Measurements from ENCODE around the gene FAR2.

FAR2 gene

DNA sequence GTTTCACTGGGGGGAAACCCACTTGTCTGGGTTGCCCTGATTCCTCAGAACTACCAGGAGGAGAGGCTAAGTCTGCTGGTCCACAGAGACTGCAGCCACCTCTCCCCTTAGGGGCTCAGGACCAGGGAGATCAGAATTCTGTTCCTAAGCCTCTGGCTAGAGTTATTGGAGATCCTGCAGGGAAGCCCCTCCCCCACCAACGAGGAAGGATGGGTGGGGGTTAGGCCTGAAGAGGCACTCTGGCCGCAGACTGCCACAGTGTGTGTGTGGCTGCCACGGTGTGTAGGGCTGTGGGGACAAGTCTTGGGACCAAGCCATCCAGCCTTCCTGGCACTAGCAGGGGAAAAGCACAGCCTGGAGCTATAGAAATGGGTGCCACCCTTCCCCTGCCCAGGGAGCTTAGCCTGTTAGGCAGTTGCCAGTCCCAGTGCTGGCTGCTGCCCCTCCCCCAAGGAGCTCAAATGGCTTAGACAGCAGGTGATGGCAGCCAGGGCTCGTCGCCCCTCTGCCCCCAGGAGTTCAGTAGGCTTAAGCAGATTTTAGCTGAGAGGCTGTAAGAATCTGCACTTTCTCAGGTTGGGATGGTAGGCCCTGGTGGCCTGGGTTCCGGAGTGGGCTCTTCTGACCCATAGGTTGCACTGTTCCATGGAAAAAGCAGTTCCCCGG lies 124.2 kb downstream of the FAR2 start:
- Histone ChIP-seq H3K27me3 (ENCODE audit: control insufficient read depth, insufficient read depth, low read length) (no peaks in the 10 kb centered on the region), H3K4me3 (ENCODE audit: low read length) (no peak overlapping the region), H3K9me3 (ENCODE audit: control insufficient read depth, low read depth, low read length) (no peaks in the 10 kb centered on the region), H3K36me3 (ENCODE audit: control insufficient read depth, low read depth, low read length) (peaks cover 4% of the 10 kb centered on the region), H3K9ac (ENCODE audit: low read length) (no peak overlapping the region), H3K27ac (ENCODE audit: low read length) (no peak overlapping the region), H3K4me1 (ENCODE audit: control insufficient read depth, low read depth, low read length) (peaks cover 7% of the 10 kb centered on the region)

DNA sequence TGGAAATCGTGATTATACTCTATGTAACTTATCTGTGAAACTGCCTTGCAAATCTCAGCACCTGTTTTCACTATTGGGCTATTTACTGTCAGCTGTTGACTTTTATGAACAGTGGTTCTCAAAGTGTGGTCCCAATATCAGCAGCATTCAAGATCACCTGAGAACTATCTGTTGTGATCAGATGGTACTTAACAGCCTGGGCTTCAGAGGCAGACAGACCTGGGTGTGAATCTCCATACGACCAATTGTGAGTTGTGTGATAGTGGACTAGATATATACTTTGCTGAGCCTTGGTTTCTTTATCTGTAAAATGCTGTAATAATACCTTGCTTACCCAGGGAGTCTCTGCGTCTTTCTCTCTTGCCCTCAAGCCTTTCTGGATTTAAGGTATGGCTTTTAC lies 126.8 kb downstream of the FAR2 start:
- H3K9me3 ChIP-seq (ENCODE audit: control insufficient read depth, low read depth, low read length): no peaks in the 10 kb centered on the region
- no peaks in the 10 kb centered on the region for H3K27me3 ChIP-seq (ENCODE audit: control insufficient read depth, insufficient read depth, low read length)
- H3K4me1 ChIP-seq (ENCODE audit: control insufficient read depth, low read depth, low read length): peaks cover 7% of the 10 kb centered on the region
- H3K9ac ChIP-seq (ENCODE audit: low read length): no peak overlapping the region
- no peaks in the 10 kb centered on the region for H3K36me3 ChIP-seq (ENCODE audit: control insufficient read depth, low read depth, low read length)
- H3K27ac ChIP-seq (ENCODE audit: low read length): no peak overlapping the region
- H3K4me3 ChIP-seq (ENCODE audit: low read length): no peak overlapping the region

DNA sequence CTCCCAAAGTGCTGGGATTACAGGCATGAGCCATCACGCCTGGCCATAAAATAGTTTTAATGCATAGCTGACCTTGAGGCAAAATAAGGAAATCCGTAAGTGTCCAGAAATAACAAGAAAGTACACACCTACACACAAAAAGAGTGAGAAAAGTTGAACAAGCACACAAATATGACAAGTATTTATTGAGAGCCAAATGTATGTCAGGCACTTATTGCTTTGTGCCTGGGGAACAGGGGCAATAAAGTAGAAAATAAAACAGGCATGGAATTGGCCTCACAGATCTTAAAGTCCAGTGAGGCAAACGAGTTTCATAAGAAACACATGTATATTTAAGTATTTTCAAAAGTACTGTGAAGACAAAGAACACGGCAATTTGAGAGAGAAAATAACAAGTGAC lies 128.2 kb downstream of the FAR2 start:
- no peak overlapping the region for H3K4me3 ChIP-seq (ENCODE audit: low read length)

DNA sequence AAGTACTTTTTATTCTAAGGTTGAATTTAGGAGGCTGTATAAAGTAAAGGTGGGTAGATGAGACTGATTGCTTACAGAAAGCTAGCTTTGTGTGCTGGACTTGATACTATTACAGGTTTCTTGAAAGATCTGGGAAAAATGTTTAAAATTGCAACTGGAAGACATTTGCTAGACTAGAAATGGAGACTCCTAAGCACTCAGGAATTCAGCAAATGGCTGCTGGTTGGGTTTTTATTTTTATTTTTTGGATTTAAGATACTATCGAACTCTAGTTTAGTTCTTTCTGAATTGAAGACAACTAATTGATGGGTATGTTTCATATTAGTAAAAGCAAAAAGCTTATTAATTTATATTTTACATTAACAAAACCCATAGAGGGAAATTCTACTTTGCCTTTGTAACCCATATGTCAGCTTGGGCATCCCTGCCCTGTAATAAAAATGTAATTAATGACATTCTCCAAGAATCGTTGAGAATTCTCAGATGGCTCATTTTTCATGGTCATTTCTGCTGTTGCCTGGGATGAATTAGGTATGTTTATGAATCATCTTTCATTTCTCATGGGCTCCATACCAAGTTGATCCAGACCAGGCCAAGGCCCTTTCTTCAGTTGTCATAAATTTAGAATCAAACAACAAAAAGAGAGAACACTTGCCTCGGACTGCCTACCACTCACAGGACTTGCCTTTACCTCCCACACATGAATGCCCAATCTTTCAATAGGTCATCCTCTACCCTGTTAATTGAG lies 129.8 kb downstream of the FAR2 start:
- H3K4me3 ChIP-seq (ENCODE audit: low read length): no peak overlapping the region
- H3K27me3 ChIP-seq (ENCODE audit: control insufficient read depth, insufficient read depth, low read length): no peaks in the 10 kb centered on the region
- H3K9me3 ChIP-seq (ENCODE audit: control insufficient read depth, low read depth, low read length): no peaks in the 10 kb centered on the region
- no peaks in the 10 kb centered on the region for H3K4me1 ChIP-seq (ENCODE audit: control insufficient read depth, low read depth, low read length)
- H3K27ac ChIP-seq (ENCODE audit: low read length): no peak overlapping the region
- no peak overlapping the region for H3K9ac ChIP-seq (ENCODE audit: low read length)
- H3K36me3 ChIP-seq (ENCODE audit: control insufficient read depth, low read depth, low read length): no peaks in the 10 kb centered on the region

More for the DNA sequence above, 128.2 kb downstream of the FAR2 start:
- H3K4me1 ChIP-seq (ENCODE audit: control insufficient read depth, low read depth, low read length): peaks cover 7% of the 10 kb centered on the region
- no peak overlapping the region for H3K27ac ChIP-seq (ENCODE audit: low read length)
- no peaks in the 10 kb centered on the region for H3K9me3 ChIP-seq (ENCODE audit: control insufficient read depth, low read depth, low read length)
- no peaks in the 10 kb centered on the region for H3K27me3 ChIP-seq (ENCODE audit: control insufficient read depth, insufficient read depth, low read length)
- H3K36me3 ChIP-seq (ENCODE audit: control insufficient read depth, low read depth, low read length): no peaks in the 10 kb centered on the region
- no peak overlapping the region for H3K9ac ChIP-seq (ENCODE audit: low read length)

DNA sequence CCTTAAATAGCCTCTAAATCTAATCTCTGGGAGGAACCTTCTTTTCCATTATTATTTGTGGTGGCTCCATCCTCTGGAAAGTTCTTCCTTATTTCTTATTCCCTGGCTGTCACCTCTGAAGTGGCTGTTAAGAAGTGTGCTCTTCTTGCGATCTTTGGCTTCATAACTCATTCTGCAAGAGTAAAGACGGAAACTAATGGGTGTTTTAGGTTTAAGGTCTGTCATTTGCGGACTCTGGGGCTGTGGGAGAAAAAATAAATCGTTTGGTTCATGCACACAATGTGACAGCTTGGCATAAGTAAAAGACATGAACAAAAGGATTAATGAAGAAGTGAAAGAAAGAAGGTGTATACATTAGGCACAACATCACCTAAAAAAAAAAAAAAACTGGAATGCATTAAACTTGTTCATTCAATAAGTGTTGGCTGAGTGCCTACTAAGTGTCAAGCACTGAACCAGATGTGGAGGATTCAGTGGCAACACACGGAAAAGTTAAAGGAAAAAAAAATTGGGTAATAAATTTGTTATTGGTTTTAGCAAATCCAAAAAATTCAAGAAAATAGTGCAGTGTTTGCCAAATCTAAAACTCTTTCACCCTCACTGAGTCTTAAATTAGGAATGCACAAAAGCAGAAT lies 132.4 kb downstream of the FAR2 start:
- Histone ChIP-seq H3K9me3 (ENCODE audit: control insufficient read depth, low read depth, low read length) (no peaks in the 10 kb centered on the region), H3K27ac (ENCODE audit: low read length) (no peak overlapping the region), H3K36me3 (ENCODE audit: control insufficient read depth, low read depth, low read length) (no peaks in the 10 kb centered on the region), H3K4me1 (ENCODE audit: control insufficient read depth, low read depth, low read length) (no peaks in the 10 kb centered on the region), H3K27me3 (ENCODE audit: control insufficient read depth, insufficient read depth, low read length) (no peaks in the 10 kb centered on the region), H3K9ac (ENCODE audit: low read length) (no peak overlapping the region), H3K4me3 (ENCODE audit: low read length) (no peak overlapping the region)

DNA sequence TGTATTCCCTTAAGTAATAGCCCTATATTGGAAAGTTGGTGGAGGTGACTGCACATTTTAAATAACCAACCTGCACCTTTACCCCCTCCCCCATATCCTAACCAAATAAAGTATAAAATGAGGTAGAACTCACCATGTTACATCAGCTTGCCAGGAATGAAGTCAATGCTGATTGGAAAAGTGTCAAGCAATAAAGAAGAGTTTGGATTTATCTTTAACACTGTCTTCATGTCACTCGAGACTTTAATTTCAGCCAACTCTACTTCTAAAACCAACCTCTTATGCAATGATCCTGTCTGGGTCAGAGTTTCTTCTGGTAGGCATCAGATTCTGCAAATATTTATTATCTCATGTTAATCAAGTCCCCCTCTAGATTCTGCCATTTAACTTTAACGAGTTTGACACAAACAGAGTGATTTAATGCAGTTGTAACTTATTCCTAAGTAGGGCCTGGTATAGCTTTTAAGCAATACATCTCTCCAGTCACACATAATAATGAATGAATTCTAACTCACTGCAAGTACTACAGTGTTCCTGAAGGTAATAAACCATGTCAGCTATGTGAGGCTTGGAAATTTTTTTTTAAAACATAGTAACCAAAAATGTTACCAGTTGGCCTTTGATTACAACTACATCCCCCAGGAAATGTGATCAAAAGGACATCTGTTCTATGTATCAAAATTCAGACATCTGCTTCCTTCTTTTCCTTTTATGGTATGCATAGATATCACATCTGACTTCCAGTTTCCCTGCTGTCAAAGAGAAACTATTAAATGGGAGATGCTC lies 133.1 kb downstream of the FAR2 start:
- H3K4me1 ChIP-seq (ENCODE audit: control insufficient read depth, low read depth, low read length): no peaks in the 10 kb centered on the region
- no peaks in the 10 kb centered on the region for H3K27me3 ChIP-seq (ENCODE audit: control insufficient read depth, insufficient read depth, low read length)
- H3K27ac ChIP-seq (ENCODE audit: low read length): no peak overlapping the region

DNA sequence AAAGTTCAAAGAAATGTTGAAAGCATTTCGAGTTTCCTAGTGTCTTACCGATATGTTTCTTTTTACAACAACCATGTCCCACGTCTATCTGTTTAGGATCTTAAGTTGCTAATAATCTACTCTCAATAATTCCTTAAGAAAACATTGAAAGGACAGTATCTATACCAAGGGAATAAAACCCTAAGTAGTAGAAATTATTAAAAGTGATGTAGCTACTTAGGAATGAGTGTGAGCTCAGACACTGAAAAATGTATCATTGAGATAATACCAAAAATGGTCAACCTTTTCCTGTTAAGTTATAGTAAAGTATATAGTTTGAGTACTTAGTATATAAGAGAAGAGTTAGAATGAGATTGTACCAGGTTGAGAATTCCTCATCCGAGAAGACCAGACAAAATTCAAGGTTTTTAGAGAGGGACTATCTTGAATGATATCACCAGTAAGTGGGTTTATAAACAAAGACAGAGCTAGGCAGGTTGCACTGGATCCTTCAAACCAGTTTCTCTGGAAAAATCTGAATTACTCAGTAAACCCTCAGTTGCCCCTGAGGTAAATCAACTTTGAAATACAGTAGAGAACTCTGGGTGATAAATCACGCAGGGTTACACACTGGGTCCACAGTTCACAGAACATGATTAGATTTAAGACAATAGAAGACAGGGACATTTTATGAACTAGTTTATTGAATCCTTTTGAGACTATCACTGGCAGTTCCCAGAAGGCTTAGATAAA lies 135.1 kb downstream of the FAR2 start:
- Histone ChIP-seq H3K27ac (ENCODE audit: low read length) (no peak overlapping the region), H3K4me1 (ENCODE audit: control insufficient read depth, low read depth, low read length) (no peaks in the 10 kb centered on the region), H3K4me3 (ENCODE audit: low read length) (no peak overlapping the region), H3K27me3 (ENCODE audit: control insufficient read depth, insufficient read depth, low read length) (no peaks in the 10 kb centered on the region), H3K36me3 (ENCODE audit: control insufficient read depth, low read depth, low read length) (no peaks in the 10 kb centered on the region), H3K9me3 (ENCODE audit: control insufficient read depth, low read depth, low read length) (no peaks in the 10 kb centered on the region), H3K9ac (ENCODE audit: low read length) (no peak overlapping the region)

More for the DNA sequence above, 133.1 kb downstream of the FAR2 start:
- Histone ChIP-seq H3K9ac (ENCODE audit: low read length) (no peak overlapping the region), H3K9me3 (ENCODE audit: control insufficient read depth, low read depth, low read length) (no peaks in the 10 kb centered on the region), H3K36me3 (ENCODE audit: control insufficient read depth, low read depth, low read length) (no peaks in the 10 kb centered on the region), H3K4me3 (ENCODE audit: low read length) (no peak overlapping the region)

DNA sequence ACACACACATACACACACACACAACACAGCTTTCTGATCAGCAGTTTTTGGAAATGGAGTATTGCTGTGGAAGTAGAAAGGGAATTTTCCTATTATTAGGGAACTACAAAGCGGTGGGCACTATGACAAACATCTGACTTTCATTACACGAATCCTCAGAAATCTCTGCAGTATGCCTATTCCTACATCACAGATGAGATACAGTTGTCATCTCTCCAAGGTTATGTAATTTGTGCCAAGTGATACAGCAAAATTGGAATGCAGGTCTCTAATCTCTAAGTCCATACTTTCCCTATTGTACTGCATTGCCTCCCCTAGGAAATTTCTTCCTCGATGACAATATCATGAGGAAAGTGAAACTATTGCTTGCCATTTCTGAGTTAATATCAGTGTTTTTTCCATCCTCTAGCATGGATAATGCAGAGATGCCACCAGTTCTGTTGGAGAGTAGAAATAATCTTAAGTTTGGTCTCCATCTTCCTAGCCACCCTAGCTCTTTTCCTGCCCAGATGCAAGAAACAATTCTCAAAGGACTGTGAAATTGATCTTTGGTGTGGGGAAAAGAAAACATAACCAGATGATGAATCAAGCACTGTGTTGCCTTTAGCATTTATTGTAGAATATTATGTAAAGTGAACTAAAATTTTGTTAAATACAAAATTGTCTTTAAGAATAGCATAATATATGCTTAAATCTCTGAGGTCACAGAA lies 137.2 kb downstream of the FAR2 start:
- Histone ChIP-seq H3K9me3 (ENCODE audit: control insufficient read depth, low read depth, low read length) (no peaks in the 10 kb centered on the region), H3K4me3 (ENCODE audit: low read length) (no peak overlapping the region), H3K27me3 (ENCODE audit: control insufficient read depth, insufficient read depth, low read length) (no peaks in the 10 kb centered on the region), H3K9ac (ENCODE audit: low read length) (no peak overlapping the region), H3K4me1 (ENCODE audit: control insufficient read depth, low read depth, low read length) (no peaks in the 10 kb centered on the region), H3K36me3 (ENCODE audit: control insufficient read depth, low read depth, low read length) (no peaks in the 10 kb centered on the region), H3K27ac (ENCODE audit: low read length) (no peak overlapping the region)

DNA sequence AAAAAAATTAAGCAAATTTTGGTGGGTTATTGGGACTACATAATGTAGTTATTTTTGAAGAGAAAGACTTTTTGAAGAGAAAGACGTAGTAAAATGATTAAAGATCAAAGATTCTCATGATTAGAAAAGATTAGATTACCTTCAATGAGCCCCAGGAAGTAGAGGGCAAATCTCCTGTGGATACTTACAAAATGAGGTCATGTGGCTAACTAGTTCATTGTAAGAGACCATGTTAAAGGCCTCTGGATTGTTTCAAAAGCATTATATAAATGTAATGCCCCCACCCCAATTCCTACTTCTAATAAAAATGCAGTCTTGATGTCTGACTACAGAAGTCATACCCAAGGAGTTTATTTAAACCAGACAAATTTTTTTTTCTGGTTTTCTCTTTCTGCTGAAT lies 138.5 kb downstream of the FAR2 start:
- no peaks in the 10 kb centered on the region for H3K36me3 ChIP-seq (ENCODE audit: control insufficient read depth, low read depth, low read length)
- H3K4me1 ChIP-seq (ENCODE audit: control insufficient read depth, low read depth, low read length): no peaks in the 10 kb centered on the region
- no peak overlapping the region for H3K9ac ChIP-seq (ENCODE audit: low read length)
- no peaks in the 10 kb centered on the region for H3K27me3 ChIP-seq (ENCODE audit: control insufficient read depth, insufficient read depth, low read length)
- no peak overlapping the region for H3K4me3 ChIP-seq (ENCODE audit: low read length)
- H3K9me3 ChIP-seq (ENCODE audit: control insufficient read depth, low read depth, low read length): no peaks in the 10 kb centered on the region
- no peak overlapping the region for H3K27ac ChIP-seq (ENCODE audit: low read length)

DNA sequence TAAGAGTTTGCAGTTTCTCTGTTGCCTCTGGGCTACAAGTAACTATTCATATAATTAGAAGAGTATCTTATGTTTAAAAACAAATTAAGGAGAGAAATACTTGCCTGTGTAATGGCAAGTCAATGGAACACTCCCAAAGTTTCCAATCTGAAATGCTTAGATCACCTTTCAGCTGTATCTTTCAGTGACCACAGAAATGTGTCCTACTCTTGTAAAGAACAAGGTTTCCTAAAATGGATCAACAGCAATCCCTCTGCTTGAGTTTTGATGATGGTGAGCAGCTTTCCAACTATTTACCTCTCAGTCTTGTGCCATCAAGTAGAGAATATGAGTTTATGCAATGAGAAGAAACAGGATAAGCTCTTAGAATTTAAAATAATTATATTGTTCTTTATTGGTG lies 139.0 kb downstream of the FAR2 start:
- Histone ChIP-seq H3K9me3 (ENCODE audit: control insufficient read depth, low read depth, low read length) (no peaks in the 10 kb centered on the region), H3K27me3 (ENCODE audit: control insufficient read depth, insufficient read depth, low read length) (no peaks in the 10 kb centered on the region), H3K27ac (ENCODE audit: low read length) (no peak overlapping the region), H3K9ac (ENCODE audit: low read length) (no peak overlapping the region), H3K4me1 (ENCODE audit: control insufficient read depth, low read depth, low read length) (no peaks in the 10 kb centered on the region), H3K36me3 (ENCODE audit: control insufficient read depth, low read depth, low read length) (no peaks in the 10 kb centered on the region), H3K4me3 (ENCODE audit: low read length) (no peak overlapping the region)
